ENCODE measurements around the gene MRPL43. TPM values are rescaled to one million over a fixed set of nuclear protein-coding genes. Genes with fewer than 3 reads are reported as not detected.

The MRPL43 gene
- total and polyA plus RNA-seq, 9 of the 15 experiments (the other 6 are each of a cell fraction or from before 2014, with no cell fraction given) = 15.1 to 63.7 (median 37.2) TPM

- peak; percentile 14; the same call in 1 of the 2 replicates for TF ChIP-seq ZBTB26 (CRISPR knock-in tag; IDR thresholded peaks at IDR 0.05)
- TF ChIP-seq ZBTB7A (IDR thresholded peaks at IDR 0.05; ENCODE audit: borderline replicate concordance, control insufficient read depth, low read depth, low read length) = peak; percentile 46; the same call in 1 of the 2 replicates
- no peak for TF ChIP-seq NR3C1 (CRISPR knock-in tag; IDR thresholded peaks at IDR 0.05)
- TF ChIP-seq ZNF589 (CRISPR knock-in tag; IDR thresholded peaks at IDR 0.05; ENCODE audit: low read depth) = 0 out of 2 replicates have a peak, but pooled peaks have one; percentile 17
- no peak for TF ChIP-seq ZNF408 (CRISPR knock-in tag; IDR thresholded peaks at IDR 0.05; ENCODE audit: low read depth)
- peak; percentile 38; the same call in 1 of the 2 replicates for TF ChIP-seq OTX1 (CRISPR knock-in tag; IDR thresholded peaks at IDR 0.05)
- TF ChIP-seq CREM (IDR thresholded peaks at IDR 0.05; ENCODE audit: low read depth) = 0 out of 2 replicates have a peak, but pooled peaks have one; percentile 16
- TF ChIP-seq ZBTB11 (CRISPR knock-in tag; IDR thresholded peaks at IDR 0.05) = 0 out of 6 replicates have a peak, but pooled peaks of 1 of the 3 experiments have one; percentile 29
Observed at GRCh38 chr10:100998183-100998990, 11.1 kb upstream of the MRPL43 start (continued).
